Activated CD8-positive, alpha-beta memory T cell treated with anti-CD3 and anti-CD28 coated beads for 36 hours (primary cell): ENCODE results near the gene OR2A25. TPM values are rescaled to one million over a fixed set of nuclear protein-coding genes. Genes with fewer than 3 reads are reported as not detected.

ENCODE experiments used
- CTCF ChIA-PET: fragments of 350-600 bp; sonication (Branson Sonifier 250); formaldehyde crosslinking; loops from one replicate; lab custom pipeline; 2021; ENCODE audit warnings: antibody characterized with exemption; lab: Charles Lee
- POLR2A ChIA-PET: fragments of 350-600 bp; sonication (Branson Sonifier 250); formaldehyde crosslinking; loops from one replicate; lab custom pipeline; 2021; ENCODE audit warnings: antibody characterized with exemption; lab: Charles Lee
- total RNA-seq, 2 experiments: library from RNA; stranded (reverse); gene quantifications; one replicate each; pipeline ENCODE4 v1.2.3, GENCODE V29; 2021

The OR2A25 gene
- total RNA-seq, 2 experiments from 2014 or later, result not detected

DNA sequence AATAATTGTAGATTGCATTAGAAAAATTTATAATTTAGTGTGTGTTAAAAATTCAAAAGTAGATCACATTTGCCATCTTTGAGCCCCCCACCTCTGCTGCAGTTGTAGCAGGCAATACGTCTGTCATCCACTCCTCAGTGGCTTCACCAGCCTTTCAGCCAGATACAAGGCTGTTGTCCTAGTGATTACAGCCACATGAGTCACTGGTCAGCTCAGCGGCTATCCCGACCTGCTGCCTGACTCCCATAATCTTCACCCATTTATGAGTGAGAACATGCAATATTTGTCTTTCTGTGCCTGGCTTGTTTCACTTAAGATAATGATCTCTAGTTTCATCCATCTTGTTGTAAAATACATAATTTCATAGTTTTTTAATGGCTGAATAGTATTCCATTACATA is 11.7 kb upstream of the OR2A25 start:
- POLR2A ChIA-PET, result no interaction called here
- CTCF ChIA-PET, result no interaction called here

DNA sequence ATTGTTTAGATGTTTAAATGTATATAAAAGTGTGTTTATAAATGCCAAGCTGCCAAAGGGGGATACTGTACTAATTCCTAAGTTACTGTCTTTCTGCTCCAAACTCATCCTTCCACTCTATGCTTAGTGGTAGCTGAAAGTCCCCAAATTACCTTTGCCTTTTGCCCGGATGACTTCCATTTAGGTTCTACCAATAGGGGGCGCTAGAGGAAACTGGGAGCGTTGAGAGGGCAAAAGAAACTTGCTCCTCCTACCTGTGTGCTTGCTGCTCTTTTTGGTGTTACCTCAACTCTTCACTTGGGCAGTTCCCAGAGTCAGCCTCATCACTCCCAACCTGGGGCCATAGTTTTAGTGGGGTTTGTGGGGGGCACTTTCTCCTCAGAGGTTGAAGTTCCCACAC is 5.9 kb upstream of the OR2A25 start:
- CTCF ChIA-PET, result no interaction called here
- POLR2A ChIA-PET, result no interaction called here

DNA sequence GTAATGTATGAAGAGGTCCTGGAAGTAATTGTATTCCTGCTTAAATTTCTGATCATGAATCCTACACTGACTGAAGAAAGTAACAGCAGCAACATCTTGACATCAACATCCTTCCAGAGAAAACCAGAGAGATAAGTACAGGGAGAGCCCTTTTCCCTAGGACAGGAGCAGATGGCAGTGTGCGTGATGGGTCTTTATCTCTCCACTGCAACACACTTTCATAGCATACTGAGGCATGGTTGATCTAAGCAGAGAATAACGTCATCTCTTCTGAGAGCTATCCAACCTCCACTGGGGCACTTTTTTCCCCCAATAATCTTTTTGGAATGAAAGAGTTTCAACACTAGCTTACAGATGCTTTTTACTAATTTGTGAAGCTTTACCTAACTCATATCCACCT is 342 bp downstream of the OR2A25 start:
- CTCF ChIA-PET, result no interaction called here

DNA sequence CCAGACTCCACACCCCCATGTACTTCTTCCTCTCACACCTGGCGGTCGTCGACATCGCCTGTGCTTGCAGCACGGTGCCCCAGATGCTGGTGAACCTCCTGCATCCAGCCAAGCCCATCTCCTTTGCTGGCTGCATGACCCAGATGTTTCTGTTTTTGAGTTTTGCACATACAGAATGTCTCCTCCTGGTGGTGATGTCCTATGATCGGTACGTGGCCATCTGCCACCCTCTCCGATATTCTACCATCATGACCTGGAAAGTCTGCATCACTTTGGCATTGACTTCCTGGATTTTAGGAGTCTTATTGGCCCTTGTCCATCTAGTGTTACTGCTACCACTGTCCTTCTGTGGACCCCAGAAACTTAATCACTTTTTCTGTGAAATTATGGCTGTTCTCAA is 4.8 kb downstream of the OR2A25 start:
- POLR2A ChIA-PET, result no interaction called here
- CTCF ChIA-PET, result no interaction called here

More for the DNA sequence above, 342 bp downstream of the OR2A25 start:
- POLR2A ChIA-PET, result no interaction called here

DNA sequence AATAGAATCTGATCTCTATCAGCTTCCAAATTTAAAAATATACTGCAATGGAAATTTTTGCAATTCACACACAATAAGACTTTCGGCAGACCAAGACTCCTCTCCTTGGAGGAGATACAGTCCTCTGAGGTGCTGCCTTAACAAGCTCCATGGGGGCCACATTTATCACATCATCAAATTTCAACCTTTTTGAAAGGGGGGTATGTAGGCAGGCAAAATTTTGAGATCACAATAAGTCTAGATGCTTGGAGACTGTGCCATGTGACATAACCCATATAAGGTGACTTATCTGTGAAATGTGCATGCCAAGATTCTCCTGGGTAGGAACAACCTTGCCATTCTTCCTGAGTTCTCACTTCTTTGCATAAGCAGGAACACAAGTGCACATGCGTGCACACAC is 16.4 kb downstream of the OR2A25 start, which contains the start of gene OR2A12:
OR2A12 (plus strand) TSS at position 301 of the 400 bp plus-strand sequence. CDS start 8,830 bp downstream, outside the sequence.
- POLR2A ChIA-PET, result no interaction called here
- CTCF ChIA-PET, result no interaction called here

DNA sequence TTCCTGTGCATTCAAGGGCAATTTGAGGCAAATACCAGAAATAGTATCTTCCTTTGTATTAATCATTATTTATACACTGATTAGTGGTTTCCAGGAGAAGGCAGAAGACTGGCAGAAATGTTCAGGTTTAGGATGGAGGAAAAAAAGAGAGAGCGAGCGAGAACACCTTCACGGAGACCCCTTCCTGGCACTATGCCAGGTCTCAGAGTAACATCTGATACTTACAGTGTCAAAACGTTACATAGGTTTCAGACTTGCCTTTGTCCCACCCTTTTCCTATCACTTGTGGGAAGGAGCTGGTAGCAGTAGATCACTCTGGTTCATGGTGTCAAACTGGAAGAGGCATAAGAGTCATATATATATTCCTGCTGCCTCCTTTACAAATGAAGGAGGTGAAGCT is 17.1 kb downstream of the OR2A25 start:
- ChIA-PET CTCF (no interaction called here), POLR2A (no interaction called here)

DNA sequence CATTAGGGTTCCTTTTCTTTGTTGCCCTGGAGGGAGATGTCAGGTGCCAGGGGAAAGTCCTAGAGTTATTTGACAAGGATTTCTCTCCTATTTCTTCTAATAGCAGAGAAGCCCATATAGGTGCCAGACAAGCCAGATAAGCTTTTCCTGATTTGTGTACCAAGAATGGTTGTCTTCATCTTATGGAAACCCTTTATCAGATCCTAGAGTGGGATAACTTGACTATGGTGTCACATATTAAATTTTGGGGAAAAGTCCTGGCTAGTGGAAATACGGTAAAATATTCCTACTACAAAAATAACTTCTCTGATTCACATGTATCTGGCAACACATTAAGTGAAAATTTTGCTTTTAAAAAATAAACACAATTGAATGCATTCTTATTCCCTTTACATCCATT is 17.6 kb downstream of the OR2A25 start:
- ChIA-PET CTCF (no interaction called here), POLR2A (no interaction called here)

DNA sequence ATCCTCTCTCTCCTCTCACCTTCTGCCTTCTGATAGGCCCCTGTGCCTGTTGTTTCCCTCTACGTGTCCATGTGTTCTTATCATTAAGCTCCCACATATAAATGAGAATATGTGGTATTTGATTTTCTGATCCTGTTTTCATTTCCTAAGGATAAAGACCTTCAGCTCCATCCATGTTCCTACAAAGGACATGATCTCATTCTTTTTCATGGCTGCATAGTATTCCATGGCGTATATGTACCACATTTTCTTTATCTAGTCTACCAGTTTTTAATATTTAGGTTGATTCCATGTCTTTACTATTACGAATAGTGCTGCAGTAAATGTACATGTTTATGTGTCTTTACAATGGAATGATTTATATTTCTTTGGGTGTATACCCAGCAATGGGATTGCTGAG is 21.1 kb downstream of the OR2A25 start:
- ChIA-PET CTCF (no interaction called here), POLR2A (no interaction called here)

DNA sequence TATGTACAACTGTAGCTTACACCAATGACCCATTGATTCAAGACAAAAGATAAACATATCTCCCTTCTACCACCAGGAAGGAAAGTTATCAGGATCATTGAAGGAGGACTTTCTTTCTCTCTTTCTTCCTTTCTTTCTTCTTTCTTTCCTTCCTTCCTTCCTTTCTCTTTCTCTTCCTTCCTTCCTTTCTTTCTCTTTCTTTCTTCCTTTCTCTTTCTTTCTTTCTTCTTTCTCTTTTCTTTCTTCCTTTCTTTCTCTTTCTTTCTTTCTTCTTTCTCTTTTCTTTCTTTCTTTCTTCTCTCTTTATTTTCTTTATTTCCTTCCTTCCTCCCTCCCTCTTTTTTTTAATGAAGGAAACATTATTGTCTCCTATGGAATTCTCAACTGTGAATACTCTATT is 29.2 kb downstream of the OR2A25 start:
- ChIA-PET CTCF (no interaction called here), POLR2A (no interaction called here)

DNA sequence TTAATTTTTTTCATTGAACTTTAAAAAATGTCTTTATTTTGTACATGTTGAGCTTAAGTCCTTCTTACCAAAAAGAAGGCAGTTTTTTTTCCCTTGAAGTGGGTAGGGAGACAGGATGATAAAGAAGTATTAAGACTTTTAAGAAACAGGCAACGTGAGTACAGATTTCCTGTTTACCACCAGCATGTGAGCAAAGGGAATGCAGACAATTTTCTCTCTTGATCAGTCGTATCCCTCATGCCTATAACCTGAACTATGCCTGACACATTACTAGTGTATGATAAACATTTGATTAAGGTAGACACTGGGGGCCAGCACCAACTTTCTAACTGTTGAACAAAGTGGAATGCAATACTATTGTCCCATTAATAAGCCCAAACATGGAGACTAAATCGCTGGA is 31.0 kb downstream of the OR2A25 start:
- POLR2A ChIA-PET, result no interaction called here
- CTCF ChIA-PET, result no interaction called here

DNA sequence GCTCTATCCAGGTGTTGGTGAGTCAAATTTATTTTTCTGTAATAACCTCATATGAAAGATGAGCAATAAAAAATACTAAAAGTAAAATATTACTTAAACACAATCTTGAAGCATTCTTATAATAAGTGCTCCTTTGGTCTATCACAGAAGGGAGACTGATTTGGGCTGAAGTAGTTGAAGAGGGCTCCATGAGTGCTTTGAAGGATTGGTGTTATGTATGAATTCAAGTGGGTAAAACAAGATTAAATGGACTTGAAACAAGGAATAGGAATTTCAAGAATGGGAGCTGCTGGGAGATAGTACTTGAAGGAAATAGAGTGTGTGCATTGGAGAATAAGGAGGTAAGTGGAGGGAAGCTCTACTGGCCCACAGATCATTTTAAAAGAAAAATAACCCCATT is 32.4 kb downstream of the OR2A25 start:
- CTCF ChIA-PET, result no interaction called here

DNA sequence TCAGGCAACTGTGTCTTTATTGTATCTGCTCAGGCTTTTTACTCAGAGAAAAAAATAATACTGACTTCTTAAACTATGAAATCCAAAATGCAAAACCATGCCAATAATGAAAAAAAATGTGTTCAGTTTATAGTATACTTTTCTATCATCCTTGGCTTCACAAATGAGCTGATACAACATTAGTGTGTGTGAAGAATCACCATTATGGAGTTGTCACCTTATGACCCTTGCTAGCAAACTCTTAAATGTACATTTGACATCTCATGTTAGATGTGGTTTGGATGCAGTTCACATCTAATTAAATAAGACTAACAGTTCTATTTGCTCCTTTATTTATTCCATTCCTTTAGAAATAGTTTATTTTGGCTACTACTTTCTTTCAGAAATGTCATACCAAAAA is 35.6 kb downstream of the OR2A25 start:
- ChIA-PET CTCF (no interaction called here), POLR2A (no interaction called here)

More for the DNA sequence above, 32.4 kb downstream of the OR2A25 start:
- POLR2A ChIA-PET, result no interaction called here

DNA sequence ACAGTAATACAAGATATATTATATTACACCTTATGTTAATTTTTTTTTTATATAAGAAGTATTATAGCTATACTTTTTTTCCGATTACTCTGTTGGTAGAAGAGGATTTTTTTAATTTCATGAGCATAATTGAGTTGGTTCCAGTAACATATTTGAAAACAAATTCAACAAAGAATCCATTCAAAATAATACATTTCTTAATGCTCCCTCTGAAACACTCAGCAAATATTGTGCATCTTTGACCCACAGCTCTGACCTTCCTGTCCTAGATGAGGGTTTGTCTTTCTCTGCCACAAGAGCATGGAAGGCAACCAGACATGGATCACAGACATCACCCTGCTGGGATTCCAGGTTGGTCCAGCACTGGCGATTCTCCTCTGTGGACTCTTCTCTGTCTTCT is 39.7 kb downstream of the OR2A25 start, which contains the start of gene OR2A2:
OR2A2 (plus strand) TSS at position 301 of the 400 bp plus-strand sequence; CDS start at position 301, 0 bp downstream.
- ChIA-PET POLR2A (no interaction called here), CTCF (no interaction called here)

DNA sequence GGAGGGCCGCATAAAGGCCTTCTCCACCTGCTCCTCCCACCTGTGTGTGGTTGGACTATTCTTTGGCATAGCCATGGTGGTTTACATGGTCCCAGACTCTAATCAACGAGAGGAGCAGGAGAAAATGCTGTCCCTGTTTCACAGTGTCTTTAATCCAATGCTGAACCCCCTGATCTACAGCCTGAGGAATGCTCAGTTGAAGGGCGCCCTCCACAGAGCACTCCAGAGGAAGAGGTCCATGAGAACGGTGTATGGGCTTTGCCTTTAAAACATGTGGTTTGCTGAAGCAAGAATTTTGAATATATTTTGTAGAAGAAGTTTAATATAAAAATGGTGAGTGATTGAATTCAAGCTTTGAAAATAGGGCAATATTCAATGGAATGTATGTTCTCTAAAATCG is 40.7 kb downstream of the OR2A25 start:
- POLR2A ChIA-PET, result no interaction called here
- CTCF ChIA-PET, result no interaction called here

DNA sequence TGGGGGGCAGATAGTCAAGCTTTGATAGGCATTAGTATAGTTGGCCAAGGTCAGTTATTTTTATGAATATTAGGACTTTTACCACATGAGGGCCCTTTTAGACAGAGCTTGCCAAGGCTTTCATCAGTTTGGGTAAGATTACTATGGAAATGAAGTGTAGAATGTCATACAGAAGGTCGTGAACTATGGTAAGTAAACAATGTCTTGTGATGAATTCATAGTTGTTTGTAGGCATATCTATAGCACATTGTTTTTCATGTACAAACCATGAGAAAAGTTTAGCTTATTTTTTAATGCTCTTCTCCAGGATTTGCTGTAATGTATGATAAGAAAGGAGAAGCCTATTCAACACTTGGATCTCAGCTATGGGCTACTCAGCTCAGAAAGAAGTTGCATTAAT is 44.0 kb downstream of the OR2A25 start:
- CTCF ChIA-PET, result no interaction called here
- POLR2A ChIA-PET, result no interaction called here

DNA sequence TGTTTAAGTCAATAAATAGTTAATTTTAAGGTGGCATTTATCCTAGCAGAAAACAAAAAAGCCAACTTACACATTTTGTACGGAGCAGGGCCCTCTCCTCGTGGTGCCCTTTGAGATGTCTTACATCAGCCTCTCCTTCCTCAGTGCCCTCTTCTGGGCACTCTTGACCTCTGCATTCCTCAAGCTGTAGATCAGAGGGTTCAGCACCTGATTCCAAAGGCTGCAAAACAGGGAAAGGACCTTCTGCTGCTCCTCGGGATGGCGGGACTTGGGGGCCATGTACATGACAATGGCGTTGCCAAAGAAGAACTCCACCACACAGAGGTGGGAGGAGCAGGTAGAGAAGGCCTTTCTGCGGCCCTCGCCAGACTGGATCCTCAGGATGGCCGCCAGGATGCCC is 48.7 kb downstream of the OR2A25 start:
- ChIA-PET CTCF (no interaction called here), POLR2A (no interaction called here)

DNA sequence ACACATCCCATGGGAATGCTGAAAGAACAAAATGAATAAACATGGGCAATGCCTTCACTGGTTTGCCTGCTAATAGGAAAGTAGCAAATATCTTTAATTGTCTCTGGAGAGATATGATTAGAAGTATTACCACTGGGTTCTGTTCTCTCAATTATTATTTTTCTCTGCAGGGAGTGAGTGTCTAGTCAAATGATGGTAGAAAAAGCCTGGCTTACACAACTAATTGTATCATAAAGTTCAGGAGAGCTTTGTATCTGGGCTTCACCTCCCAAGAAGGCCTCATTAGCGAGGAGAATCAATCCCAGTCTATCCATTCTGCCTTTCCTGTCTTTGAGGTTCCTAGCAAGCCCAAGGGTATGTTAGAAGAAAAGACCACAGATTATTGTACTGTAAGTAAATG is 53.3 kb downstream of the OR2A25 start, which contains the start of gene OR2A14:
OR2A14 (plus strand) TSS at position 301 of the 400 bp plus-strand sequence. CDS start 5,937 bp downstream, outside the sequence.
- CTCF ChIA-PET, result no interaction called here
- POLR2A ChIA-PET, result no interaction called here

Other genes with a start within 250 kb of the OR2A25 start
- 10 to 100 TPM; 10.4 to 11.2 TPM for gene TCAF1, start 167.6 kb upstream of the OR2A25 start, total RNA-seq
- gene OR2F2, start 134.6 kb upstream of the OR2A25 start, total RNA-seq, result not detected
- gene OR2F1, start 115.0 kb upstream of the OR2A25 start, total RNA-seq, result not detected
- not detected for gene OR6B1, start 69.5 kb upstream of the OR2A25 start, total RNA-seq
- not detected for gene OR2A5, start 20.9 kb upstream of the OR2A25 start, total RNA-seq
- gene OR2A12, start 16.5 kb downstream of the OR2A25 start, total RNA-seq, result not detected
- gene OR2A2, start 39.8 kb downstream of the OR2A25 start, total RNA-seq, result not detected
- not detected for gene OR2A14, start 53.4 kb downstream of the OR2A25 start, total RNA-seq
- gene CTAGE4, start 113.7 kb downstream of the OR2A25 start, total RNA-seq, result 1 to 10 TPM; 1.2 to 2.0 TPM
- gene ARHGEF35, start 126.0 kb downstream of the OR2A25 start, total RNA-seq, result 1 to 10 TPM; 4.8 to 4.9 TPM
- gene OR2A42, start 169.8 kb downstream of the OR2A25 start, total RNA-seq, result not detected
- gene OR2A7, start 195.0 kb downstream of the OR2A25 start, total RNA-seq, result 1 to 10 TPM; 1.0 to 1.2 TPM
- gene CTAGE8, start 199.5 kb downstream of the OR2A25 start, total RNA-seq, result under 1 TPM in 1 of 2 experiments, not detected in 1; 0.78 TPM
- gene OR2A1, start 242.6 kb downstream of the OR2A25 start, total RNA-seq, result not detected